ENCODE data around the gene CAMK1D.
"Not testable (repeated sequence)": the region's sequence is repeated elsewhere in the genome, so short reads cannot be mapped to it uniquely, and the experiment has no call there.

The CAMK1D gene

GRCh38 chr10:12430406-12430982, 81.1 kb downstream of the CAMK1D start:
- DNase-seq (no peak), ATAC-seq (no peak)

- ATAC-seq = no peak
Observed at GRCh38 chr10:12431151-12432101, 82.1 kb downstream of the CAMK1D start.

GRCh38 chr10:12432402-12433189, 83.2 kb downstream of the CAMK1D start:
- ATAC-seq (no peak), DNase-seq (no peak)

More at GRCh38 chr10:12431151-12432101, 82.1 kb downstream of the CAMK1D start:
- no peak for DNase-seq

- ATAC-seq (no peak), DNase-seq (no peak)
Observed at GRCh38 chr10:12434277-12434676, 84.9 kb downstream of the CAMK1D start.

- DNase-seq, ATAC-seq: not testable (repeated sequence)
Observed at GRCh38 chr10:12434677-12435076, 85.3 kb downstream of the CAMK1D start.

GRCh38 chr10:12435348-12435747, 86.0 kb downstream of the CAMK1D start:
- DNase-seq (no peak), ATAC-seq (no peak)

GRCh38 chr10:12438919-12439692, 89.8 kb downstream of the CAMK1D start:
- DNase-seq (no peak), ATAC-seq (no peak)

- DNase-seq, ATAC-seq: not testable (repeated sequence)
Observed at GRCh38 chr10:12439767-12440166, 90.4 kb downstream of the CAMK1D start.

GRCh38 chr10:12443026-12443425, 93.7 kb downstream of the CAMK1D start:
- no peak for DNase-seq
- ATAC-seq = no peak

GRCh38 chr10:12444981-12445700, 95.8 kb downstream of the CAMK1D start:
- ATAC-seq (no peak), DNase-seq (no peak)

- no peak for ATAC-seq
- no peak for DNase-seq
Observed at GRCh38 chr10:12445701-12446334, 96.5 kb downstream of the CAMK1D start.

GRCh38 chr10:12448340-12448728, 99.0 kb downstream of the CAMK1D start:
- ATAC-seq (no peak), DNase-seq (no peak)

GRCh38 chr10:12448729-12449391, 99.5 kb downstream of the CAMK1D start:
- peak; percentile 70 for DNase-seq
- peak; percentile 95 for ATAC-seq

- DNase-seq (no peak), ATAC-seq (no peak)
Observed at GRCh38 chr10:12455318-12455717, 106.0 kb downstream of the CAMK1D start.

GRCh38 chr10:12455766-12456165, 106.4 kb downstream of the CAMK1D start:
- ATAC-seq (no peak), DNase-seq (no peak)

- ATAC-seq (no peak), DNase-seq (no peak)
Observed at GRCh38 chr10:12459340-12459739, 110.0 kb downstream of the CAMK1D start.

- no peak for ATAC-seq
- no peak for DNase-seq
Observed at GRCh38 chr10:12459762-12460161, 110.4 kb downstream of the CAMK1D start.

- no peak for DNase-seq
- ATAC-seq = no peak
Observed at GRCh38 chr10:12463459-12463838, 114.1 kb downstream of the CAMK1D start.

- DNase-seq (no peak), ATAC-seq (no peak)
Observed at GRCh38 chr10:12465385-12466136, 116.2 kb downstream of the CAMK1D start.

Data from stimulated activated naive CD8-positive, alpha-beta T cell treated with anti-CD3 and anti-CD28 coated beads, Interleukin-15, Interleukin-2, amounts not matched to agents 100 U/mL and 50 U/mL, for 24 hours (primary cell).